Measurements from ENCODE around the gene NXT1. TPM values are rescaled to one million over a fixed set of nuclear protein-coding genes. Genes with fewer than 3 reads are reported as not detected.

NXT1 gene
- total and polyA plus RNA-seq, 2 donors from 2014 or later = 17.6 to 21.4 TPM

GRCh38 chr20:23317081-23317480 lies 33.5 kb upstream of the NXT1 start:
- Histone ChIP-seq H3K4me3 (ENCODE audit: low read length in 3 of 3) (no peak overlapping the region), H3K9me3 (ENCODE audit: control insufficient read depth in 2 of 3, insufficient read depth in 1 of 3, low read length in 3 of 3) (no peaks in the 10 kb centered on the region), H3K4me1 (ENCODE audit: control insufficient read depth in 2 of 3, insufficient read depth in 2 of 3, low read depth in 1 of 3, low read length in 3 of 3) (no peaks in the 10 kb centered on the region), H3K27me3 (ENCODE audit: control insufficient read depth, insufficient read depth, low read length) (no peaks in the 10 kb centered on the region), H3K36me3 (ENCODE audit: control insufficient read depth in 2 of 3, insufficient read depth in 3 of 3, low read length in 3 of 3) (no peaks in the 10 kb centered on the region), H3K9ac (ENCODE audit: low read length in 3 of 3) (no peak overlapping the region), H3K27ac (ENCODE audit: low read depth in 2 of 2, low read length in 2 of 2) (no peak overlapping the region)
- no peak for DNase-seq
- intact Hi-C loops (cut with DNase I) = no loop called here
- TF ChIP-seq CTCF (IDR thresholded peaks at IDR 0.05; ENCODE audit: borderline replicate concordance, extremely low read depth, insufficient read depth) = no peak
- no peak for FAIRE-seq

GRCh38 chr20:23318347-23318746 lies 32.2 kb upstream of the NXT1 start:
- no peaks in the 10 kb centered on the region for H3K4me1 ChIP-seq (ENCODE audit: control insufficient read depth in 2 of 3, insufficient read depth in 2 of 3, low read depth in 1 of 3, low read length in 3 of 3)
- H3K27ac ChIP-seq (ENCODE audit: low read depth in 2 of 2, low read length in 2 of 2) = no peak overlapping the region
- FAIRE-seq = no peak
- no peaks in the 10 kb centered on the region for H3K36me3 ChIP-seq (ENCODE audit: control insufficient read depth in 2 of 3, insufficient read depth in 3 of 3, low read length in 3 of 3)
- H3K4me3 ChIP-seq (ENCODE audit: low read length in 3 of 3) = no peak overlapping the region
- no peaks in the 10 kb centered on the region for H3K27me3 ChIP-seq (ENCODE audit: control insufficient read depth, insufficient read depth, low read length)
- no peak overlapping the region for H3K9ac ChIP-seq (ENCODE audit: low read length in 3 of 3)
- DNase-seq = no peak
- TF ChIP-seq CTCF (IDR thresholded peaks at IDR 0.05; ENCODE audit: borderline replicate concordance, extremely low read depth, insufficient read depth) = no peak
- intact Hi-C loops (cut with DNase I) = no loop called here
- H3K9me3 ChIP-seq (ENCODE audit: control insufficient read depth in 2 of 3, insufficient read depth in 1 of 3, low read length in 3 of 3) = no peaks in the 10 kb centered on the region

- no peak overlapping the region for H3K27ac ChIP-seq (ENCODE audit: low read depth in 2 of 2, low read length in 2 of 2)
- intact Hi-C loops (cut with DNase I) = no loop called here
- no peak overlapping the region for H3K4me3 ChIP-seq (ENCODE audit: low read length in 3 of 3)
- H3K36me3 ChIP-seq (ENCODE audit: control insufficient read depth in 2 of 3, insufficient read depth in 3 of 3, low read length in 3 of 3) = no peaks in the 10 kb centered on the region
- no peaks in the 10 kb centered on the region for H3K9me3 ChIP-seq (ENCODE audit: control insufficient read depth in 2 of 3, insufficient read depth in 1 of 3, low read length in 3 of 3)
- no peaks in the 10 kb centered on the region for H3K27me3 ChIP-seq (ENCODE audit: control insufficient read depth, insufficient read depth, low read length)
- no peak overlapping the region for H3K9ac ChIP-seq (ENCODE audit: low read length in 3 of 3)
- FAIRE-seq (no peak), DNase-seq (no peak)
- TF ChIP-seq CTCF (IDR thresholded peaks at IDR 0.05; ENCODE audit: borderline replicate concordance, extremely low read depth, insufficient read depth) = no peak
- H3K4me1 ChIP-seq (ENCODE audit: control insufficient read depth in 2 of 3, insufficient read depth in 2 of 3, low read depth in 1 of 3, low read length in 3 of 3) = no peaks in the 10 kb centered on the region
Measured at GRCh38 chr20:23320317-23320716, 30.3 kb upstream of the NXT1 start.

GRCh38 chr20:23325107-23325506 lies 25.5 kb upstream of the NXT1 start:
- DNase-seq (no peak), FAIRE-seq (no peak)
- no peaks in the 10 kb centered on the region for H3K36me3 ChIP-seq (ENCODE audit: control insufficient read depth in 2 of 3, insufficient read depth in 3 of 3, low read length in 3 of 3)
- intact Hi-C loops (cut with DNase I) = no loop called here
- no peaks in the 10 kb centered on the region for H3K4me1 ChIP-seq (ENCODE audit: control insufficient read depth in 2 of 3, insufficient read depth in 2 of 3, low read depth in 1 of 3, low read length in 3 of 3)
- H3K9ac ChIP-seq (ENCODE audit: low read length in 3 of 3) = no peak overlapping the region
- no peak overlapping the region for H3K4me3 ChIP-seq (ENCODE audit: low read length in 3 of 3)
- no peaks in the 10 kb centered on the region for H3K27me3 ChIP-seq (ENCODE audit: control insufficient read depth, insufficient read depth, low read length)
- TF ChIP-seq CTCF (IDR thresholded peaks at IDR 0.05; ENCODE audit: borderline replicate concordance, extremely low read depth, insufficient read depth) = no peak
- H3K9me3 ChIP-seq (ENCODE audit: control insufficient read depth in 2 of 3, insufficient read depth in 1 of 3, low read length in 3 of 3) = no peaks in the 10 kb centered on the region
- no peak overlapping the region for H3K27ac ChIP-seq (ENCODE audit: low read depth in 2 of 2, low read length in 2 of 2)
